Spleen (tissue), 7 donors: Measurements from ENCODE around the gene SERPINH1.

ENCODE experiments used
- CTCF ChIP-seq, 11 experiments: fragments of 200-600 bp in 7 of 11; fragments of 450-650 bp in 4 of 11; sonication (generic) in 4 of 11; IDR thresholded peaks in 8 of 11; conservative IDR thresholded peaks in 3 of 11; 1 replicate in 7 of 11; 2 replicates in 4 of 11; pipeline versions ENCODE4 v1.4.0 to v1.8.0; 2016 to 2021; ENCODE audit warnings: antibody characterized with exemption in 11 of 11, inconsistent platforms in 4 of 11, mild to moderate bottlenecking in 1 of 11
- POLR2A ChIP-seq, 3 donors: fragments of 450-650 bp; IDR thresholded peaks; one replicate each; pipeline ENCODE4 v1.5.1; 2017; ENCODE audit warnings: antibody characterized with exemption in 3 of 3, mild to moderate bottlenecking in 1 of 3
- POLR2AphosphoS5 ChIP-seq, 3 donors: sonication (generic); formaldehyde crosslinking; IDR thresholded peaks; one replicate each; pipeline ENCODE4 v1.5.1; 2017; ENCODE audit warnings: antibody characterized with exemption in 3 of 3
- donor health status: DM: no; HTN: no; CAD: no; lungs with moderate emphysema.
- donor health status: DM: no; HTN: no; CAD: no.
- donor health status: DM: no; HTN: no; CAD: no.

DNA sequence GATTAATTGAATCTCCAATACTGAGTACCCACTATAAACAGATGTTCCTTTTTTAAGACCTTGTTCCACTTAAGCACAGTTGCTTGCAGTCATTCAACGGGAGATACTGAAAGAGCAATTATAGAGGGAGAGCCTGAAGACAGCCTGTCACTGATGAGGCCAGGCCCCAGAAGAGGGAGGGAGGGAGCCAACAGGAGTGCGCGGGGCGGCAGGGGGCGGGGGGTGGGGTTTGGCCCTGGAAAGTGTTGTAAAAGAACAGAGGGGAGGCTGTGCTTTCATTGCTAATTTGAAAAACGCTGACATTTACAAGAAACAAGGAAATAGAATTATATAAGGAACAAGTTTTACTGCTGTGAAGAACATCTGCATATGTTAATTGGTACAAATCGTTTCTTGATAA is 53.7 kb downstream of the SERPINH1 start:
- TF ChIP-seq POLR2AphosphoS5 (IDR thresholded peaks at IDR 0.05) (no peak), CTCF (IDR thresholded peaks at IDR 0.05 in 8 of 11, conservative IDR thresholded peaks at IDR 0.05 in 3 of 11) (no peak), POLR2A (IDR thresholded peaks at IDR 0.05) (no peak)
